NT2/D1 (cell line): Measurements from ENCODE around the gene SUMO1.

ENCODE experiments used
- DNase-seq: peaks from one replicate; pipeline ENCODE4 v3.0.0-alpha.2; 2011; ENCODE audit warnings: low read depth, low spot score
- H3K27me3 ChIP-seq: 2 replicates; pipeline ENCODE4 v1.6.0; 2011; ENCODE audit warnings: mild to moderate bottlenecking; ENCODE audit not compliant: insufficient read length, insufficient read depth
- H3K36me3 ChIP-seq: 2 replicates; pipeline ENCODE4 v1.6.1; 2011; ENCODE audit warnings: mild to moderate bottlenecking, low read length, mixed read lengths; ENCODE audit not compliant: insufficient read depth, insufficient read length
- H3K4me1 ChIP-seq: 2 replicates; pipeline ENCODE4 v1.5.1; 2011; ENCODE audit not compliant: insufficient read depth, insufficient read length
- H3K4me3 ChIP-seq: 2 replicates; pipeline ENCODE4 v1.5.1; 2011; ENCODE audit warnings: low read depth; ENCODE audit not compliant: insufficient read length
- H3K9ac ChIP-seq: 2 replicates; pipeline ENCODE4 v1.6.0; 2011; ENCODE audit warnings: low read depth; ENCODE audit not compliant: insufficient read length
- H3K9me3 ChIP-seq: 2 replicates; pipeline ENCODE4 v1.5.1; 2011; ENCODE audit warnings: mild to moderate bottlenecking, low read length; ENCODE audit not compliant: insufficient read depth
- SUZ12 ChIP-seq: IDR thresholded peaks from 2 replicates; pipeline ENCODE4 v1.6.1; 2011; ENCODE audit not compliant: insufficient read length, insufficient read depth; ENCODE audit errors: extremely low read depth
- YY1 ChIP-seq: IDR thresholded peaks from 2 replicates; pipeline ENCODE4 v1.6.1; 2011; ENCODE audit not compliant: insufficient read length, insufficient read depth
- ZNF274 ChIP-seq: IDR thresholded peaks from 2 replicates; pipeline ENCODE4 v1.6.1; 2011; ENCODE audit warnings: mild to moderate bottlenecking, low read depth, low read length

The SUMO1 gene

DNA sequence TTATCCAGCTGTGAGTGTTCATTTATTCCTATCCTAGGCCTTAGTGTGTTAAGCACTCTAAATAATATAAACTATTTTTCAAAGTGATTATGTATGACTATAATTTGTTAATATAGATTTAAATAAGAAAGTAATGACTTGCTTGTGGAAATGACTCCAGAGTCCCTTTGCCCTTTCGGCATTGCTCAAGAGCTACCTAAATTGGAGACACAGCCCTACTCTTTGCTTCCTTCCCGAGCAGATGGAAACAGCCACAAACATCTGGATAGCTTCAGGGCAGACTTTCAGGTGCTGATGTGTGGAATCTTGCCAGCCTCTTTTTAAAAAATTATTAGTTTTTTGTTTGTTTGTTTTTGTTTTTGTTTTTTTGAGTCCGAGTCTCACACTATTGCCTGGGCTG lies 44.0 kb downstream of the SUMO1 start:
- no peak for DNase-seq
- H3K36me3 ChIP-seq = no peaks in the 10 kb centered on the region
- TF ChIP-seq ZNF274 = no peak
- H3K9ac ChIP-seq = no peak overlapping the region
- H3K9me3 ChIP-seq = no peaks in the 10 kb centered on the region
- no peak overlapping the region for H3K4me3 ChIP-seq
- no peaks in the 10 kb centered on the region for H3K27me3 ChIP-seq
- H3K4me1 ChIP-seq = no peaks in the 10 kb centered on the region

DNA sequence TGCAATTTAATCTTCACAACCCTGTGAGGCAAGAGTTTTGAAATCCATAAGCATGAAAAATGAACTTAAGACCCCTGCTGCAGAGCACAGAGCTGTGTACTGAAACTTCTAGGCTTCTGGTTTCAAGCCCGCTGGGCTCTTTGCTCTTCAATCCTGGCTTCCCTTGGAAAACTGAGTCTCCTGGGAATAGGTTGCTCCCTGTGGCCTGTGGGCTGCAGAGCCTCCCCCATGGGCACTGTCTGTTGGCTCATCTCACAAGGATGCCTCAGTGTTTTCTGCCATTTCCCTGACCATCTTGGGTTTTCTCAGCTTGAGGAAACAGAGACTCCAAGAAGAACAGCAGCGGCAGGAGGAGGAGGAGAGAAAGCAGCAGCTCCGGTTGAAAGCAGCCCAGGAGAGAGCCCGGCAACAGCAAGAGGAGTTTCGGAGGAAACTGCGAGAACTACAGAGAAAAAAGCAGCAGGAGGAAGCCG lies 44.5 kb downstream of the SUMO1 start:
- DNase-seq = no peak
- Histone ChIP-seq H3K27me3 (no peaks in the 10 kb centered on the region), H3K9ac (no peak overlapping the region)

DNA sequence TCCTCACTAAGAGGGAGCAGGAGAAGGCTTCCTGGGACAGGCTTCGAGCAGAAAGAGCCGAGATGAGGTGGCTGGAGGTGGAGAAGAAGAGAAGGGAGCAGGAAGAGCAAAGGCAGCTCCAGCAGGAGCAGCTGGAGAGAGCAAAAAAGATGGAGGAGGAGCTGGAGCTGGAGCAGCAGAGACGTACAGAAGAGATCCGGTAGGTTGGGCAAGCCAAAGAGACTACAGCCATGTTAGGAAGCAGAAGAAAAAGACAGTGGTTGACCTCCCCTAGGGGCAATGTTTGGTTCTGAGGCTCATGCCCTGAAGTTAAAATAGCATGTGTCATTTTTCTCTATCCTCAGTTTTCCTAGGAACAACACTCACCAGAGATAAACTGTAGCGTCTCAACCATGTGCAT lies 45.1 kb downstream of the SUMO1 start:
- no peaks in the 10 kb centered on the region for H3K4me1 ChIP-seq
- no peaks in the 10 kb centered on the region for H3K27me3 ChIP-seq
- TF ChIP-seq YY1 = no peak
- no peak for TF ChIP-seq SUZ12
- TF ChIP-seq ZNF274 = no peak
- H3K9ac ChIP-seq = no peak overlapping the region
- H3K36me3 ChIP-seq = no peaks in the 10 kb centered on the region
- H3K9me3 ChIP-seq = no peaks in the 10 kb centered on the region
- no peak overlapping the region for H3K4me3 ChIP-seq
- DNase-seq = no peak

More for the DNA sequence above, 44.5 kb downstream of the SUMO1 start:
- Histone ChIP-seq H3K36me3 (no peaks in the 10 kb centered on the region), H3K4me3 (no peak overlapping the region), H3K9me3 (no peaks in the 10 kb centered on the region), H3K4me1 (no peaks in the 10 kb centered on the region)
- TF ChIP-seq ZNF274 (no peak), YY1 (no peak), SUZ12 (no peak)

DNA sequence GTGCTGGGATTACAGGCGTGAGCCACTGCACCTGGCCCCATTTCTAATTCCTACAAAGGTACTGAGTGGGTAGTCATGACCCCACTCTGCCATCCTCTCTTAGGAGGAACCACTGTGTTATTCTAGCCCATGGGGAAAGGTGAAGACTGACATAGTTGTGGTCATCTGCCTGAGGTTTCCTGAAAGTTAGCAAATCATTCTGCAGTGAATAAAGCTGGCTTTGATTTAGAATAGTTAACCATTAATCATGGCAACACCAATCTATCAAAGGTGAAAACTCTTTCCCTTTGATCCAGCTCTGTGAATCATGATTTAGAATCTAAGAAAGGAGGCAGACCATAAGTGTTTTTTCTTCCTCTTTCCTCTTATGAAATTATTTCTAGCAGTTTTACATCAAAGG lies 50.8 kb downstream of the SUMO1 start:
- no peak overlapping the region for H3K9ac ChIP-seq
- no peak for DNase-seq
- no peak overlapping the region for H3K4me3 ChIP-seq
- TF ChIP-seq YY1 (no peak), SUZ12 (no peak), ZNF274 (no peak)
- no peaks in the 10 kb centered on the region for H3K36me3 ChIP-seq
- H3K4me1 ChIP-seq = no peaks in the 10 kb centered on the region
- H3K9me3 ChIP-seq = no peaks in the 10 kb centered on the region
- no peaks in the 10 kb centered on the region for H3K27me3 ChIP-seq

GRCh38 chr2:202186641-202187202 lies 51.7 kb downstream of the SUMO1 start:
- Histone ChIP-seq H3K9ac (no peak overlapping the region), H3K36me3 (no peaks in the 10 kb centered on the region), H3K27me3 (no peaks in the 10 kb centered on the region), H3K4me1 (no peaks in the 10 kb centered on the region), H3K4me3 (no peak overlapping the region), H3K9me3 (no peaks in the 10 kb centered on the region)
- no peak for TF ChIP-seq ZNF274
- TF ChIP-seq YY1 = no peak
- TF ChIP-seq SUZ12 = no peak
- DNase-seq = no peak

DNA sequence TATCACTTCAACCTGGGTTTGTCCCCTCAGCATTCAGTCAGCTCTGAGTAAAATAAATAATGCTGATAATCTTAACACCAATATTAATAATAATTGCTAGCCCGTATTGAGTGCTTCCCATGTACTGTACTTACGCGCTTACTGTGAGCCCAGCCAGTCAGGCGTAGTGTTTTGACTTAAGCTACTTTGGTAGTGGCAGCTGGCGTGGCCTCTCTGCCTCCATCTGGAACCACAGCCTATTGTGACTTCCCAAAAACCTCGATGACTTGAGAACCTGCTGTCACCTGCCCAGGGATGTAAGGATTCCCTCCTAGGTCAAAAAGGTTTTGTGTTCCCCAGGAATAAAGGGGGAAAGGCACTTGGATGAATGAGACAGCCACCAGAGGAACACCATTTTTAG lies 53.2 kb downstream of the SUMO1 start:
- Histone ChIP-seq H3K9ac (no peak overlapping the region), H3K27me3 (no peaks in the 10 kb centered on the region), H3K4me3 (no peak overlapping the region), H3K4me1 (no peaks in the 10 kb centered on the region), H3K9me3 (no peaks in the 10 kb centered on the region), H3K36me3 (no peaks in the 10 kb centered on the region)
- no peak for DNase-seq
- TF ChIP-seq ZNF274 (no peak), YY1 (no peak), SUZ12 (no peak)

DNA sequence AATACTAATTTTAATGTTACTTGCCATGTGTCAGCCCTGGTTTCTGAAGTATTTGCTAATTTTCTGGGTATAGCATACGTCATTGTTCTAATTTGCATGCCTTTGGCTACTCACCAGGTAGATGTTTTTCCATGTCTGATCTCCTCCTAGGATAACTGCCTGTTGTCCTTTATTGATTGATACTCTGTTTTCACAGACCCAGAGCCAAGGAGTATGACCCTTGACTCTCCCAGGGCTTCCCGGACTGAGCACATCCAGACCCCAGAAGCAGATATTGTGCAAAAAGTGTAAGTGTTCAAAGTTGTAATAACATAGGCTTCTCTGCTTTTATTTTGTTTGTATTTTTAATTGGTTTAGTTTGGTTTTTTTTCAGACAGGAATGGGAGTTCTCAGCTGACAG lies 53.8 kb downstream of the SUMO1 start:
- no peaks in the 10 kb centered on the region for H3K9me3 ChIP-seq
- no peak for DNase-seq
- H3K4me1 ChIP-seq = no peaks in the 10 kb centered on the region
- no peak overlapping the region for H3K9ac ChIP-seq
- TF ChIP-seq YY1 (no peak), ZNF274 (no peak), SUZ12 (no peak)
- no peak overlapping the region for H3K4me3 ChIP-seq
- no peaks in the 10 kb centered on the region for H3K27me3 ChIP-seq
- no peaks in the 10 kb centered on the region for H3K36me3 ChIP-seq
